Hepatocyte (in vitro differentiated cells): Measurements from ENCODE around the gene TBC1D8.

ENCODE experiments used
- EZH2 ChIP-seq: fragments of 200-600 bp; sonication (generic); IDR thresholded peaks from 2 replicates; pipeline ENCODE4 v1.6.1; 2016; ENCODE audit warnings: antibody characterized with exemption, mild to moderate bottlenecking, borderline replicate concordance
- TF ChIP-seq, protein P1 (sequence below): fragments of 200-600 bp; sonication (generic); IDR thresholded peaks from 2 replicates; pipeline ENCODE4 v1.5.1; 2016; ENCODE audit warnings: antibody characterized with exemption, mild to moderate bottlenecking; ENCODE audit not compliant: poor library complexity

DNA sequence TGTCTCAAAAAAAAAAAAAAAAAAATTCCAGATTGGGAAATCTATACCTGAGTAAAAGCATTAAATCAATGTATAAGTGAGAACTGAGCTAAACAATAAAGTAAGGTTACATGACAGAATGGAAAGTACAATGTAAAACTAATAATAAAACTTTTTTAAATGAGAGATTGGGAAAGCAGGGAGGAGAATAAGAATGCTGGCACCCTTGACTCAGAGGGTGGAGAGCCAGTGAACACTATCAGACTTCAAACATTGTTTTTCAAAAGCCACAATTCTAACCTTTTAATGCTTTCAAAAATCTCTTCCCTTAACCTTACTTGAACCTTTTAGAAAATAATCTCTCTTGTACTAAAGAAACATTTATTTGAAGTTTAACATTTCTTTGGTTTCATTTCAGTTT lies 63.5 kb downstream of the TBC1D8 start:
- TF ChIP-seq, protein P1, sequence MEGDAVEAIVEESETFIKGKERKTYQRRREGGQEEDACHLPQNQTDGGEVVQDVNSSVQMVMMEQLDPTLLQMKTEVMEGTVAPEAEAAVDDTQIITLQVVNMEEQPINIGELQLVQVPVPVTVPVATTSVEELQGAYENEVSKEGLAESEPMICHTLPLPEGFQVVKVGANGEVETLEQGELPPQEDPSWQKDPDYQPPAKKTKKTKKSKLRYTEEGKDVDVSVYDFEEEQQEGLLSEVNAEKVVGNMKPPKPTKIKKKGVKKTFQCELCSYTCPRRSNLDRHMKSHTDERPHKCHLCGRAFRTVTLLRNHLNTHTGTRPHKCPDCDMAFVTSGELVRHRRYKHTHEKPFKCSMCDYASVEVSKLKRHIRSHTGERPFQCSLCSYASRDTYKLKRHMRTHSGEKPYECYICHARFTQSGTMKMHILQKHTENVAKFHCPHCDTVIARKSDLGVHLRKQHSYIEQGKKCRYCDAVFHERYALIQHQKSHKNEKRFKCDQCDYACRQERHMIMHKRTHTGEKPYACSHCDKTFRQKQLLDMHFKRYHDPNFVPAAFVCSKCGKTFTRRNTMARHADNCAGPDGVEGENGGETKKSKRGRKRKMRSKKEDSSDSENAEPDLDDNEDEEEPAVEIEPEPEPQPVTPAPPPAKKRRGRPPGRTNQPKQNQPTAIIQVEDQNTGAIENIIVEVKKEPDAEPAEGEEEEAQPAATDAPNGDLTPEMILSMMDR, result no peak
- no peak for TF ChIP-seq EZH2
